ENCODE data around the gene RFX2.

The RFX2 gene

DNA sequence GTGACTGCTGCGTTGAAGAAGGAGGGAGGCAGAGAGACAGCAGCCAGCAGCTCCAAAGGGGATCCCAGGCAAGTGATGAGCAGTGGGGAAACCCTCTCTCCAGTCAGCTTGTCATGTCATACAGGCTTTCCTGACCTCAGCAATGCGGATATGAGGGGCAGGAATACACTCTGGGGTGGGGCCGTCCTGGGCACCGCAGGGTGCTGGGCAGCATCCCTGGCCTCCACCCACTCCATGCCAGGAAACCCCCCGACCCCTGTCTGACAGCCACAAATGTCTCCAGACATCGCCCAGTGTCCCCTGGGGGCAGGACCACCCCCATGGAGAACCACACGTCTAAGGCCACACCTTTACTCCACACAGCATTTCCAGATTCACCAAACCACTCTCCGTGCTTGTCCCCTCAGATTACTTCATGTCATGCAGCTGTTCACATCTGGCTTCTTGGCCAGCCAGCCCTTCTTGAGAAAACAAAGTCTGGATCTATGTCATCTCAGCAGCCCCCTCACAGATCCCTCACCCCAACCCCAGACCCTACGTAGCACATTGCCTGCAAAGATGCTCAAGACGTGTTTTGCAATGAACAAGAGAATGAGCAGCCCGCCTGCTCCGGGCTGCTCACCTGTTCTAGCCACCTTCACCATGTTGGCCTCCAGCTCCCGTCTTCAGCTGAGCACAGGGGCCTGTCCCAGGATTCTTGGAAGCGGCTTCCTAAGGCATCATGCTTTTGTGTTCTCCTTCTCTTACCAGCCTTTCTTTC lies 46.5 kb downstream of the RFX2 start:
- Histone ChIP-seq H3K9ac (ENCODE audit: low read length) (peak overlapping the region; percentile 55), H3K4me3 (ENCODE audit: low read depth in 1 of 2, low read length in 2 of 2) (peak overlapping the region in 1 of 2 donors; percentile 27), H3K4me1 (ENCODE audit: insufficient read depth, low read length) (peaks cover 98% of the 10 kb centered on the region), H3K36me3 (ENCODE audit: insufficient read depth, low read length) (no peaks in the 10 kb centered on the region), H3K27me3 (ENCODE audit: control insufficient read depth in 1 of 2, insufficient read depth in 2 of 2, low read length in 2 of 2) (no peaks in the 10 kb centered on the region), H3K9me3 (ENCODE audit: low read length) (no peaks in the 10 kb centered on the region), H3K27ac (ENCODE audit: low read depth, low read length) (peak overlapping the region; percentile 90)

DNA sequence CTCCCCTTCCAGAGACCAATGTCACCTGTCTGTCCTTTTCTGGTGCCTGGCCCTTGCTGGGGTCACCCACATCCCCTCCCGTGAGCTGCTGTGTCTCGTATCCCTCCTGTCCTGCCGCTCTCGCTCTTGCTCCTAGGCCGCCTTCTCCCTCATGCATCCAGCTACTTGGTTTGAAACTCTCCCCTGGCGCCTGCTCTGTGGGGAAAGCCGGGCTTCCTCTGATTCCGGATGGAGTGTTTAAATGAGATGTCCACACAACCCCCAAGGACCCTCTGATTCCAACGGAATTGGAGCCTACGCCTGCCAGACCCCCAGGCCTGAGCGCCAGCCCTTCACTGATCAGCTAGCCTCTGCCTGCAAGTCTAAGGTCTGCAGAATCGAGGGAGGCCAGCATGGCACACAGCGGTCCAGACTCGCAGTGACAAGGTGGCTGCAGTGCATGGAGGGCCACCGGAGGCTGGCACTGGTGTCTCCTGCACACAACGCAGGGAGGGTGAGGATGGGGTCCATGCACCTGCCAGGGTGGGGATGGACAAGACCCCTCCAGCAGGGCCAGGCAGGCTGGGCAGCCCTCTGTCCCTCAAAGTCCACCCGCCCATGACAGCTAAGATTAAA lies 47.2 kb downstream of the RFX2 start:
- H3K4me1 ChIP-seq (ENCODE audit: insufficient read depth, low read length) = peaks cover 98% of the 10 kb centered on the region

DNA sequence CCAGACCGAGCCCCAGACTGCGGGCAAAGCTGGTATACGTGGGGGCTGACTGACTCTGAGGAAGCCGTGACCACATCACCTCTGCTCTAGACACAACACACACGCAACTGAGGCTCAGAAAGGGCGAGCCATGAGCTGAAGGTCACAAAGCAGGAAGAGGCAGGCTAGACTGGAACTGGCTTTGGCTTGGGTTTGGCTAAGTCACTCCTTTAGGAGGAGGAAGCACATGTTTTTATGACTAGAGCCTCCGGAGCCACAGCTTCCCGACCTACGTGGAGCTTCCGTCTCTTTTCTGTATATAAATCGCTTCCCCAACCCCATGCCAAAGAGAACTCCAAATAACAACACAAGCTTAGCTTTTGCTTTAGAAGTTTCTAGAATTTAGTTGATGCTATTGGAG lies 48.0 kb downstream of the RFX2 start:
- Histone ChIP-seq H3K27ac (ENCODE audit: low read depth, low read length) (peak overlapping the region; percentile 90), H3K27me3 (ENCODE audit: control insufficient read depth in 1 of 2, insufficient read depth in 2 of 2, low read length in 2 of 2) (no peaks in the 10 kb centered on the region), H3K4me3 (ENCODE audit: low read depth in 1 of 2, low read length in 2 of 2) (peak overlapping the region in 1 of 2 donors; percentile 51), H3K36me3 (ENCODE audit: insufficient read depth, low read length) (no peaks in the 10 kb centered on the region), H3K4me1 (ENCODE audit: insufficient read depth, low read length) (peaks cover 98% of the 10 kb centered on the region), H3K9me3 (ENCODE audit: low read length) (no peaks in the 10 kb centered on the region), H3K9ac (ENCODE audit: low read length) (peak overlapping the region; percentile 55)

More for the DNA sequence above, 47.2 kb downstream of the RFX2 start:
- Histone ChIP-seq H3K27ac (ENCODE audit: low read depth, low read length) (peak overlapping the region; percentile 90), H3K9ac (ENCODE audit: low read length) (peak overlapping the region; percentile 55), H3K36me3 (ENCODE audit: insufficient read depth, low read length) (no peaks in the 10 kb centered on the region), H3K27me3 (ENCODE audit: control insufficient read depth in 1 of 2, insufficient read depth in 2 of 2, low read length in 2 of 2) (no peaks in the 10 kb centered on the region), H3K4me3 (ENCODE audit: low read depth in 1 of 2, low read length in 2 of 2) (peak overlapping the region in 1 of 2 donors; percentile 35), H3K9me3 (ENCODE audit: low read length) (no peaks in the 10 kb centered on the region)

- Histone ChIP-seq H3K9me3 (ENCODE audit: low read length) (no peaks in the 10 kb centered on the region), H3K4me1 (ENCODE audit: insufficient read depth, low read length) (peaks cover 97% of the 10 kb centered on the region), H3K9ac (ENCODE audit: low read length) (peak overlapping the region; percentile 58), H3K27ac (ENCODE audit: low read depth, low read length) (peak overlapping the region; percentile 90), H3K36me3 (ENCODE audit: insufficient read depth, low read length) (no peaks in the 10 kb centered on the region), H3K4me3 (ENCODE audit: low read depth in 1 of 2, low read length in 2 of 2) (peak overlapping the region in 1 of 2 donors; percentile 51), H3K27me3 (ENCODE audit: control insufficient read depth in 1 of 2, insufficient read depth in 2 of 2, low read length in 2 of 2) (no peaks in the 10 kb centered on the region)
Observed at GRCh38 chr19:6061376-6062130, 48.7 kb downstream of the RFX2 start.

GRCh38 chr19:6060600-6061375 lies 49.5 kb downstream of the RFX2 start:
- H3K9me3 ChIP-seq (ENCODE audit: low read length) = no peaks in the 10 kb centered on the region
- no peaks in the 10 kb centered on the region for H3K27me3 ChIP-seq (ENCODE audit: control insufficient read depth in 1 of 2, insufficient read depth in 2 of 2, low read length in 2 of 2)
- peak overlapping the region; percentile 58 for H3K9ac ChIP-seq (ENCODE audit: low read length)
- H3K4me3 ChIP-seq (ENCODE audit: low read depth in 1 of 2, low read length in 2 of 2) = peak overlapping the region in 1 of 2 donors; percentile 51
- peak overlapping the region; percentile 90 for H3K27ac ChIP-seq (ENCODE audit: low read depth, low read length)
- no peaks in the 10 kb centered on the region for H3K36me3 ChIP-seq (ENCODE audit: insufficient read depth, low read length)
- H3K4me1 ChIP-seq (ENCODE audit: insufficient read depth, low read length) = peaks cover 98% of the 10 kb centered on the region

GRCh38 chr19:6059988-6060599 lies 50.2 kb downstream of the RFX2 start:
- H3K27ac ChIP-seq (ENCODE audit: low read depth, low read length) = peak overlapping the region; percentile 90
- peaks cover 99% of the 10 kb centered on the region for H3K4me1 ChIP-seq (ENCODE audit: insufficient read depth, low read length)
- no peaks in the 10 kb centered on the region for H3K36me3 ChIP-seq (ENCODE audit: insufficient read depth, low read length)
- H3K9me3 ChIP-seq (ENCODE audit: low read length) = no peaks in the 10 kb centered on the region
- H3K4me3 ChIP-seq (ENCODE audit: low read depth in 1 of 2, low read length in 2 of 2) = peak overlapping the region in 1 of 2 donors; percentile 51
- peak overlapping the region; percentile 58 for H3K9ac ChIP-seq (ENCODE audit: low read length)
- H3K27me3 ChIP-seq (ENCODE audit: control insufficient read depth in 1 of 2, insufficient read depth in 2 of 2, low read length in 2 of 2) = no peaks in the 10 kb centered on the region

- Histone ChIP-seq H3K27me3 (ENCODE audit: control insufficient read depth in 1 of 2, insufficient read depth in 2 of 2, low read length in 2 of 2) (no peaks in the 10 kb centered on the region), H3K4me3 (ENCODE audit: low read depth in 1 of 2, low read length in 2 of 2) (no peak overlapping the region), H3K9me3 (ENCODE audit: low read length) (no peaks in the 10 kb centered on the region), H3K4me1 (ENCODE audit: insufficient read depth, low read length) (peaks cover 95% of the 10 kb centered on the region), H3K27ac (ENCODE audit: low read depth, low read length) (peak overlapping the region; percentile 90), H3K9ac (ENCODE audit: low read length) (no peak overlapping the region), H3K36me3 (ENCODE audit: insufficient read depth, low read length) (no peaks in the 10 kb centered on the region)
Observed at GRCh38 chr19:6059396-6059947, 50.8 kb downstream of the RFX2 start.

DNA sequence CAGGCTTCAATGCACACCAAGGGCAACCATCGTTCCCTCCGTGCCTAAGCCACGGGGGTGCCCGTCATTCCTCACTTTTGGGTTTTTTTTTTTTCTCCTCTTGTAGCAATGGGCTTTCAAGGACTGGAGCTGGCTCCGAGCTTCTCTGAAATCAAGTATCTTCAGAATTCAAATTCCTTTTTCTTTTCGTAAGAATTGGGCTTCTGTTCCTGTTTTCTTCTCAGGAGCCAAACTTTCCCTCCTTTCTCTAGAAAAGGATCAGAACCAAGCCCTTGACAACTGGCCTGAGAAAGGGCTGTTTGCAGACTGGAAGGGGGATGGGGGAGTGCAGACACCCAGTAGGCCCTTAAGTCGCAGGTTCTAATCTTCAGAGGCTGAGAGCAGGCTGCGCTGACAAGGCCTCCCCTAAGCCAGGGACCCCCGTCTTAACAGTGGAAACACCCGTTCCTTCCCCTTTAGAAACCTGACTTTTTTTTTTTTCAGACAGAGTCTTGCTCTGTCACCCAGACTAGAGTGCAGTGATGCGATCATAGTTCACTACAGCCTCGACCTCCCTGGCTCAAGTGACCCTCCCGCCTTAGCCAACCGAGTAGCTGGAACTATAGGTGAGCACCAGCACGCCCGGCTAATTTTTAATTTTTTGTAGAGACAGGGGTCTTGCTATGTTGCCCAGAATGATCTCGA lies 51.6 kb downstream of the RFX2 start:
- Histone ChIP-seq H3K36me3 (ENCODE audit: insufficient read depth, low read length) (no peaks in the 10 kb centered on the region), H3K27ac (ENCODE audit: low read depth, low read length) (peak overlapping the region; percentile 90), H3K4me1 (ENCODE audit: insufficient read depth, low read length) (peaks cover 86% of the 10 kb centered on the region), H3K27me3 (ENCODE audit: control insufficient read depth in 1 of 2, insufficient read depth in 2 of 2, low read length in 2 of 2) (no peaks in the 10 kb centered on the region), H3K9me3 (ENCODE audit: low read length) (no peaks in the 10 kb centered on the region), H3K9ac (ENCODE audit: low read length) (peak overlapping the region; percentile 58), H3K4me3 (ENCODE audit: low read depth in 1 of 2, low read length in 2 of 2) (peak overlapping the region in 1 of 2 donors; percentile 2)

- H3K36me3 ChIP-seq (ENCODE audit: insufficient read depth, low read length) = no peaks in the 10 kb centered on the region
- peaks cover 79% of the 10 kb centered on the region for H3K4me1 ChIP-seq (ENCODE audit: insufficient read depth, low read length)
- no peaks in the 10 kb centered on the region for H3K9me3 ChIP-seq (ENCODE audit: low read length)
- H3K27ac ChIP-seq (ENCODE audit: low read depth, low read length) = peak overlapping the region; percentile 90
- peak overlapping the region in 1 of 2 donors; percentile 2 for H3K4me3 ChIP-seq (ENCODE audit: low read depth in 1 of 2, low read length in 2 of 2)
- no peaks in the 10 kb centered on the region for H3K27me3 ChIP-seq (ENCODE audit: control insufficient read depth in 1 of 2, insufficient read depth in 2 of 2, low read length in 2 of 2)
- H3K9ac ChIP-seq (ENCODE audit: low read length) = peak overlapping the region; percentile 58
Observed at GRCh38 chr19:6057651-6058517, 52.4 kb downstream of the RFX2 start.

Measured in muscle layer of colon (tissue), 2 donors.